H1 (cell line): ENCODE results near the gene CAT. TPM values are rescaled to one million over a fixed set of nuclear protein-coding genes. Genes with fewer than 3 reads are reported as not detected.

Experiments used
- CTCF ChIA-PET: fragments of 300-600 bp; sonication (Branson Sonifier 250); formaldehyde crosslinking; loops from one replicate; lab custom pipeline; 2021; ENCODE audit not compliant: partially characterized antibody; lab: Charles Lee
- POLR2A ChIA-PET: fragments of 300-600 bp; sonication (Branson Sonifier 250); formaldehyde crosslinking; loops from one replicate; lab custom pipeline; 2021; ENCODE audit warnings: inconsistent platforms; ENCODE audit not compliant: partially characterized antibody; lab: Charles Lee
- DNase-seq, 2 experiments: peaks; one replicate each; pipeline versions ENCODE4 v3.0.0 to v3.0.0-alpha.2; 2010 to 2022; ENCODE audit warnings: low spot score in 2 of 2, low read depth in 1 of 2, mixed read lengths in 1 of 2
- FAIRE-seq: peaks from 2 replicates; lab custom pipeline; 2011; peaks lifted over from hg19 to GRCh38; lab: Jason Lieb, UNC
- H2AFZ ChIP-seq: 2 replicates; pipeline ENCODE4 v1.8.1; 2012; ENCODE audit warnings: low read length, inconsistent platforms
- H2AK5ac ChIP-seq: 2 replicates; pipeline ENCODE4 v1.6.1; 2013; ENCODE audit warnings: low read depth, low read length
- H2BK120ac ChIP-seq: replicated peaks from 2 replicates; pipeline ENCODE3; 2013; ENCODE audit warnings: low read depth, low read length, inconsistent platforms
- H2BK12ac ChIP-seq: 2 replicates; pipeline ENCODE4 v1.6.1; 2013; ENCODE audit warnings: low read depth, low read length
- H2BK15ac ChIP-seq: 2 replicates; pipeline ENCODE4 v1.6.1; 2013; ENCODE audit warnings: low read length
- H2BK20ac ChIP-seq: 2 replicates; pipeline ENCODE4 v1.6.1; 2013; ENCODE audit warnings: low read length
- H2BK5ac ChIP-seq: 2 replicates; pipeline ENCODE4 v1.6.1; 2013; ENCODE audit warnings: low read depth, low read length
- H3K14ac ChIP-seq: 2 replicates; pipeline ENCODE4 v1.6.1; 2013; ENCODE audit warnings: inconsistent platforms; ENCODE audit not compliant: insufficient read length
- H3K18ac ChIP-seq: 2 replicates; pipeline ENCODE4 v1.6.1; 2013; ENCODE audit warnings: low read length; ENCODE audit errors: extremely low read depth
- H3K23ac ChIP-seq: 2 replicates; pipeline ENCODE4 v1.6.1; 2013; ENCODE audit warnings: inconsistent platforms; ENCODE audit not compliant: insufficient read length
- H3K23me2 ChIP-seq: 2 replicates; pipeline ENCODE4 v1.6.1; 2013; ENCODE audit warnings: low read depth, low read length
- H3K27ac ChIP-seq: 2 replicates; pipeline ENCODE4 v1.6.1; 2011; ENCODE audit warnings: low read depth, low read length, inconsistent platforms
- H3K27me3 ChIP-seq, 4 experiments: replicated peaks in 1 of 4; 1 replicate in 1 of 4; 2 replicates in 3 of 4; pipeline versions ENCODE4 v1.6.1 to v1.8.1; 2011 to 2013; ENCODE audit warnings: low read length in 3 of 4, mild to moderate bottlenecking in 3 of 4, inconsistent platforms in 2 of 4, mixed read lengths in 2 of 4, moderate library complexity in 1 of 4; ENCODE audit not compliant: control insufficient read depth in 3 of 4, insufficient read depth in 3 of 4; ENCODE audit errors: extremely low read depth in 1 of 4
- H3K36me3 ChIP-seq, 4 experiments: 2 replicates each; pipeline versions ENCODE4 v1.6.1 to v1.8.1; 2011 to 2013; ENCODE audit warnings: mild to moderate bottlenecking in 4 of 4, low read length in 3 of 4, moderate library complexity in 2 of 4, control low read depth in 1 of 4, inconsistent platforms in 1 of 4; ENCODE audit not compliant: insufficient read depth in 4 of 4, control insufficient read depth in 2 of 4
- H3K4ac ChIP-seq: replicated peaks from 2 replicates; pipeline ENCODE3; 2013; ENCODE audit warnings: low read length, low read depth, mixed read lengths, inconsistent platforms; ENCODE audit not compliant: insufficient read length
- H3K4me1 ChIP-seq, 4 experiments: replicated peaks in 1 of 4; 1 replicate in 1 of 4; 2 replicates in 3 of 4; pipeline versions ENCODE4 v1.6.1 to v1.8.1; 2011 to 2013; ENCODE audit warnings: low read length in 3 of 4, inconsistent platforms in 2 of 4, mixed read lengths in 1 of 4; ENCODE audit not compliant: insufficient read depth in 4 of 4, control insufficient read depth in 3 of 4
- H3K4me2 ChIP-seq, 2 experiments: 2 replicates each; pipeline versions ENCODE4 v1.6.1 to v1.8.1; 2011 to 2013; ENCODE audit warnings: low read depth in 2 of 2, low read length in 2 of 2, control low read depth in 1 of 2, inconsistent platforms in 1 of 2, mild to moderate bottlenecking in 1 of 2; ENCODE audit not compliant: insufficient read depth in 1 of 2
- H3K4me3 ChIP-seq, 4 experiments: fragments of 200-600, 300-600 bp in 1 of 4; sonication (generic), shearing (Covaris generic), sonication (Bioruptor Twin) in 1 of 4; 2 replicates each; pipeline versions ENCODE4 v1.5.1 to v1.8.1; 2011 to 2016; ENCODE audit warnings: low read length in 4 of 4, low read depth in 3 of 4, control low read depth in 2 of 4, inconsistent platforms in 2 of 4, mild to moderate bottlenecking in 2 of 4, mixed read lengths in 1 of 4, moderate library complexity in 1 of 4; ENCODE audit not compliant: insufficient read depth in 2 of 4; ENCODE audit errors: extremely low read depth in 1 of 4
- H3K56ac ChIP-seq: replicated peaks from 2 replicates; pipeline ENCODE3; 2013; ENCODE audit warnings: low read depth, mild to moderate bottlenecking, mixed read lengths, low read length, inconsistent platforms; ENCODE audit not compliant: insufficient read length
- H3K79me1 ChIP-seq: 2 replicates; pipeline ENCODE4 v1.6.1; 2013; ENCODE audit warnings: low read depth, low read length, control low read depth
- H3K79me2 ChIP-seq, 2 experiments: 2 replicates each; pipeline versions ENCODE4 v1.6.1 to v1.8.1; 2012 to 2013; ENCODE audit warnings: low read length in 2 of 2, mild to moderate bottlenecking in 2 of 2, inconsistent platforms in 1 of 2; ENCODE audit not compliant: insufficient read depth in 2 of 2, control insufficient read depth in 1 of 2
- H3K9ac ChIP-seq, 4 experiments: replicated peaks in 1 of 4; 1 replicate in 1 of 4; 2 replicates in 3 of 4; pipeline versions ENCODE4 v1.6.1 to v1.8.1; 2011 to 2013; ENCODE audit warnings: low read depth in 3 of 4, low read length in 3 of 4, control low read depth in 2 of 4, mild to moderate bottlenecking in 2 of 4, moderate library complexity in 2 of 4, inconsistent platforms in 1 of 4; ENCODE audit errors: extremely low read depth in 1 of 4
- H3K9me3 ChIP-seq, 2 experiments: 2 replicates each; pipeline versions ENCODE4 v1.6.1 to v1.8.1; 2012 to 2013; ENCODE audit warnings: mild to moderate bottlenecking in 2 of 2, moderate library complexity in 2 of 2, control low read depth in 1 of 2, inconsistent platforms in 1 of 2, low read depth in 1 of 2, low read length in 1 of 2, mixed read lengths in 1 of 2; ENCODE audit not compliant: insufficient read depth in 2 of 2
- H4K20me1 ChIP-seq, 2 experiments: replicated peaks in 1 of 2; 2 replicates each; pipeline versions ENCODE3 to v1.8.1; 2011 to 2013; ENCODE audit warnings: inconsistent platforms in 2 of 2, low read length in 2 of 2, mild to moderate bottlenecking in 1 of 2; ENCODE audit not compliant: insufficient read depth in 2 of 2, control insufficient read depth in 1 of 2
- H4K5ac ChIP-seq: 2 replicates; pipeline ENCODE4 v1.6.1; 2013; ENCODE audit warnings: low read length, low read depth, mixed read lengths, inconsistent platforms; ENCODE audit not compliant: insufficient read length
- H4K8ac ChIP-seq: 2 replicates; pipeline ENCODE4 v1.8.0; 2013; ENCODE audit warnings: mild to moderate bottlenecking, moderate library complexity, low read length, inconsistent platforms; ENCODE audit not compliant: insufficient read depth; ENCODE audit errors: extremely low read depth
- H4K91ac ChIP-seq: replicated peaks from 2 replicates; pipeline ENCODE3; 2013; ENCODE audit warnings: low read length, mixed read lengths, inconsistent platforms; ENCODE audit not compliant: insufficient read length
- SUZ12 ChIP-seq: fragments of 200-600 bp; sonication (generic); IDR thresholded peaks from 2 replicates; pipeline ENCODE4 v1.6.1; 2012; ENCODE audit warnings: mild to moderate bottlenecking, inconsistent platforms, low read length, moderate library complexity, mixed read lengths
- TAF7 ChIP-seq: optimal IDR thresholded peaks from 2 replicates; pipeline ENCODE3; 2011; ENCODE audit warnings: low read depth, mild to moderate bottlenecking, inconsistent platforms, low read length, moderate library complexity, borderline replicate concordance
- TCF12 ChIP-seq: IDR thresholded peaks from 2 replicates; pipeline ENCODE4 v1.6.1; 2011; ENCODE audit warnings: low read depth, mild to moderate bottlenecking, low read length
- WGBS, 2 experiments: shearing (Covaris generic) in 1 of 2; methylation state at CpG; one replicate each; pipeline versions ENCODE4 v1.1.6 to v1.1.7; 2013 to 2015; ENCODE audit warnings: low lambda C conversion rate in 2 of 2, mixed read lengths in 2 of 2, inconsistent platforms in 1 of 2, low coverage in 1 of 2, missing lambda C conversion rate in 1 of 2; ENCODE audit not compliant: insufficient replicate concordance in 2 of 2, insufficient coverage in 1 of 2, insufficient read length in 1 of 2; ENCODE audit errors: extremely low coverage in 1 of 2, missing lambda C conversion rate in 1 of 2; 5-methylcytosine and 5-hydroxymethylcytosine counted together
- polyA plus RNA-seq, 7 experiments: library from polyadenylated mRNA; depleted of rRNA in 3 of 7; stranded (reverse) in 5 of 7; unstranded in 2 of 7; fragments of >200 nt in 5 of 7; fragments of 200-250 nt in 2 of 7; gene quantifications; 1 replicate in 5 of 7; 2 replicates in 1 of 7; 4 replicates in 1 of 7; pipeline versions ENCODE4 v1.2.1 to v1.2.3, GENCODE V29; 2011 to 2013; ENCODE audit warnings: missing spikeins in 2 of 7, mixed read lengths in 2 of 7
- total RNA-seq: library from RNA; stranded (reverse); fragmentation: NEBNext Ultra II Directional; extraction: Animal tissue kit (Norgen Biotek cat#: 25700); gene quantifications from 2 replicates; pipeline ENCODE4 v1.2.1, GENCODE V29; 2021

Gene CAT
- total and polyA plus RNA-seq, 2 of the 8 experiments (the other 6 are each of a cell fraction or from before 2014, with no cell fraction given), result 9.6 to 15.0 TPM

GRCh38 chr11:34416766-34417165, 22.0 kb upstream of the CAT start:
- WGBS, 2 experiments, result 88% methylated on average over 3 of the region's 3 CpGs; no CpG with 5 or more reads in 1 of the 2 experiments
- H2AFZ ChIP-seq, result no peak overlapping the region
- no peaks in the 10 kb centered on the region for H3K4me1 ChIP-seq
- no peak overlapping the region for H3K4me3 ChIP-seq
- no peak overlapping the region for H3K4ac ChIP-seq
- H3K23ac ChIP-seq, result no peak overlapping the region
- no peak overlapping the region for H3K9ac ChIP-seq
- no peaks in the 10 kb centered on the region for H3K27me3 ChIP-seq
- DNase-seq, result no peak
- no peak overlapping the region for H3K4me2 ChIP-seq
- no peak overlapping the region for H2BK20ac ChIP-seq
- no peak overlapping the region for H3K27ac ChIP-seq
- no peak overlapping the region for H3K14ac ChIP-seq
- H3K9me3 ChIP-seq, result peaks cover 2 to 13% of the 10 kb centered on the region in 2 experiments; a peak in 2 of 4 replicates
- no peak for FAIRE-seq
- H4K20me1 ChIP-seq, result no peaks in the 10 kb centered on the region
- H3K23me2 ChIP-seq, result no peaks in the 10 kb centered on the region
- no peak overlapping the region for H2BK15ac ChIP-seq
- H3K56ac ChIP-seq, result no peak overlapping the region
- no peak overlapping the region for H2BK5ac ChIP-seq
- no peak overlapping the region for H2BK120ac ChIP-seq
- no peak overlapping the region for H3K18ac ChIP-seq
- no peak overlapping the region for H4K91ac ChIP-seq
- H3K79me1 ChIP-seq, result no peaks in the 10 kb centered on the region
- no peak overlapping the region for H2BK12ac ChIP-seq
- no peak overlapping the region for H4K8ac ChIP-seq
- CTCF ChIA-PET, result interaction anchor here (0.6 to 4.9 kb wide), 19 partner anchors 9 to 240 kb away, joined by 3 to 29 read pairs (median 4); partner anchors contain the start of gene ABTB2
- no peaks in the 10 kb centered on the region for H3K79me2 ChIP-seq
- no peak overlapping the region for H2AK5ac ChIP-seq
- no peak overlapping the region for H4K5ac ChIP-seq
- POLR2A ChIA-PET, result no interaction called here
- H3K36me3 ChIP-seq, result no peaks in the 10 kb centered on the region
- TF ChIP-seq TCF12 (no peak), TAF7 (no peak), SUZ12 (no peak)
